HG03520 (cell line): ENCODE results near the gene SORL1-AS1.

Source experiments
- ATAC-seq: cut with Tn5 transposase; IDR thresholded peaks from one replicate; pipeline ENCODE4 v1.9.1; 2021; ENCODE audit warnings: mild to moderate bottlenecking, moderate library complexity; ENCODE audit not compliant: unreplicated experiment

Gene SORL1-AS1

DNA sequence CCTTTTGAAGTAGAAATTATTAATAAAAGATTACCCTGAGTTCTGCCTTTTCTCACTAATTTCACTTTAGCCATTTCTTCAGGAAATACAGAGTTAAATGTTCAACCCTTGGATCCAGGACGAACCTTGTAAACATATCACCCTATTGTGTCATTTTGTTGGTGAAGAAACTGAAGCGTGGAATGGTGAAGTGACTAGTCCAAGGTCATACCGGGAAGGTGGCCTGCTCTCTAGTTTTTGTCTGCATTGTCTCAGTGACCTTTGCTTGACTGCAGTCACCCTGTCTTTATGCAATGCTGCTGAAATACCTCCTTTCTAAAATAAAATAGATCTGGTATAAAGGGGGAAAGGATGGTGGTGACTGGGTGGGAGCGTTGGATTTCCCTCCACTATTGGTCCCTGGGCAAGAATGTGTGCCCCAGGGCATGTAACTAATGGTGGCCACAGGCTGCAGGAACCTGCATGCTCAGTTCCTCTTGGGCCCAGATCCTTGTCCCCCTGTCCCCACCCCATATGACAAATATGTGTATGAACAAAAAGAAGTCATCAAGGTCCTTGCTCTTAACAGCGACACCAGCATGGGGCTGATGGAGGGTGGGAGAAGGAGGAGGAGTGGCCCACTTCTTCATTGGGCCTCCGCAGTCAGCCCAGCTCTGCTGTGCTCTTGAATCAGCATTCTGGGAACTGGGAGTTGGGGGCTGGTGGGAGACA is 977 bp upstream of the SORL1-AS1 start:
- ATAC-seq, result no peak

- peak; percentile 42 for ATAC-seq
Observed at GRCh38 chr11:121451986-121452608, 670 bp downstream of the SORL1-AS1 start, which contains the start of gene SORL1. TSS of gene SORL1 (plus strand) at chr11:121452314. CDS start at chr11:121452332, 18 bp downstream.

- no peak for ATAC-seq
Observed at GRCh38 chr11:121451178-121451985, 1.4 kb downstream of the SORL1-AS1 start.

GRCh38 chr11:121450401-121450800 is 2.4 kb downstream of the SORL1-AS1 start:
- ATAC-seq, result no peak

DNA sequence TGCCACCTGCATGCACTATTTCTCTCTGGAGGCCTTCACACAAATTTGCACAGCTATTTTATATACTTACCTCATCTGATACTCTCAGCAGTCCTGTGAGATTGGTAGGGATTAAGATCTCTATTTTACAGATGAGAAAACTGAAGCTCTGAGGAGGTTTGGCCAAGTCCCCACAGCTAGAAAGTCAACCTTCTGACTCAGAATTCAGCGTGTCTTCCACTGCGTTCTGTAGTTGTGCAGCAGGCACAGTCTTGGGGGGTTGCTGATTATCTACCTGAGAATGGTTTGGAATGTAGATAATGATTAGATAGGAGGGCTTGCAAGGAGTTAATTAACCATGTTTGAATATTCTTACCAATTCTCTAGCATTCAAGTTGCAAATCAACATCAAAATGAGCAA is 3.1 kb downstream of the SORL1-AS1 start:
- no peak for ATAC-seq

GRCh38 chr11:121449123-121449522 is 3.6 kb downstream of the SORL1-AS1 start:
- no peak for ATAC-seq

GRCh38 chr11:121448431-121448941 is 4.3 kb downstream of the SORL1-AS1 start:
- ATAC-seq, result no peak

DNA sequence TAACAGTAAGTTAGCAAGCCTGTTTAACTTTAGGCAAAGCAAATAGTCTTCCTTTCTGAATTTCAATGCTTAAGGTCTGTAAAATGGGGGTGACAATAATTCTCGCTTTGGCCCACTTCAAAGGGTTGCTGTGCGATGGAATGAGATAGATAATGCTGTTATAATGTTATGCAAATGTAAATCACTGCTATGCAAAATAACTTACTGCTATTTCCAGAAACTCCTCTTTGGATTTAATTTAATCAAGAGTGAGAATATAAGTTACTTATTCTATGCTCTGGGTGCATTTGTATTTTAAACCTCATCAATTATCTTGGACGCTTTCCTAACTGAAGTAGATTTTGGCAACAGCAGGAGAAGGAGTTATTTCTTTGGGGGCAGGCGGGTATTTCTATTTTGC is 4.8 kb downstream of the SORL1-AS1 start:
- no peak for ATAC-seq

- no peak for ATAC-seq
Observed at GRCh38 chr11:121446752-121447156, 6.0 kb downstream of the SORL1-AS1 start.

- no peak for ATAC-seq
Observed at GRCh38 chr11:121445071-121445768, 7.5 kb downstream of the SORL1-AS1 start.

DNA sequence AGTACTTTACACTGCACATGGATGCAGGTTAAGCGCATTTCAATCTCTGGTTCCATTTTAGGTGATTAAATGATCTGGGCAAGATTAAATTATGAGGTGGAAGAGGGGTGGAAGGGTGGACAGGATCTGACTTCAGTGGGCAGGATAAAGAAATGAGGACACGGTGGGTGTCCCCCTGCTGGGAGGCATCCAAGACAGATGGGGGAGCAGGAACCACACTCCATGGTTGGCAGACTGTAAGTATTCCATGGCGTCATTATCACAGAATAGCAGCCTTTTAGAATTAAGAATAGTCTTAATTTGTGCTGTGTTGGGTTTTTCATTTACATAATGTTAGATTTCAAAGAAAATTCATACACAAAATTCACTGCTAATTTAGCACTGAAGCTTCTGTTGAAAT is 8.2 kb downstream of the SORL1-AS1 start:
- no peak for ATAC-seq

DNA sequence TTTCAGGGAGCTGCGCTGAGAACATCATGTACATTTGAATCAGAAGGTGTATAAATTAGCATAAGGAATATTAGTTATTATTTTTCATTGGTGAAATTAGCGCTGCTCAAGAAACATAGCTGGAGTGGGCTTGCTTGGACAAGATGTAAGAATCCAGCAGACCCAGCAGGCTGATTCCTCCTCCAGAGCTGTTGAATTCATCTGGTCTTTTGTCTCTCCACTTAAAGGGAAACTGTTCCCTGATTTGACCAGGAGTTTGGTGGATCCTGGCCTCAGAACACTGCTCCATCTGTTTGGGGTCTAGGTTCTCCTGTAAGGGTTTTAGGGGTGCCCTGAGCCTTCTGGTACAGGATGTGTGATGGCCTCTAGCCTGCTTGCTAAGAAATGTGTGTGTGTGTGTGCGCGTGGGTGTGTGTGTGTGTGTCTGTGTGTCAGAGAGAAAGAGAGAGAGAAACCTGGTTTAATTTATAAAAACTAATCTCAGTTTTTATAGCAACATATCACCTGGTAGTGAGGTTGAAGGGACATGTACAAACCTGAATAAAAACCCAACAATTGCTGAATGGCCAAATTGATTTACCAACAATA is 9.0 kb downstream of the SORL1-AS1 start:
- no peak for ATAC-seq

- no peak for ATAC-seq
Observed at GRCh38 chr11:121441521-121441920, 11.2 kb downstream of the SORL1-AS1 start.

DNA sequence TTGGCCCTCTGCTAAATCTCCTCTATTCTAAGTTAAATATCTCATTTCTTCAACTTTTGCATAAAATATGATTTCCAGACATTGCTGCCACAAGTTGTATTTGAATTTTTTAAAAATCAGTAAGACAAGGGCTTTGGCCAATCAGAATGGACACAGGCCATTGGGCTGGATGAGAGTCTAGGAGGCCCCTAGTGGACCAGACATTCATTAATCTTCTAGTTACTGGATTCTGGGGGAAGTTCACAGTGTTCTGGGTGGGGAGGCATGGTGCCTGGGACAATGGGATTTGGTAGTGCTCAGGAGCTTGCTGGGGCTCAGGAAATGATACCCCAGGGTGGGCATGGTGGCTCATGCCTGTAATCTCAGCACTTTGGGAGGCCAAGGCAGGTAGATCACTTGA is 13.0 kb downstream of the SORL1-AS1 start:
- no peak for ATAC-seq

DNA sequence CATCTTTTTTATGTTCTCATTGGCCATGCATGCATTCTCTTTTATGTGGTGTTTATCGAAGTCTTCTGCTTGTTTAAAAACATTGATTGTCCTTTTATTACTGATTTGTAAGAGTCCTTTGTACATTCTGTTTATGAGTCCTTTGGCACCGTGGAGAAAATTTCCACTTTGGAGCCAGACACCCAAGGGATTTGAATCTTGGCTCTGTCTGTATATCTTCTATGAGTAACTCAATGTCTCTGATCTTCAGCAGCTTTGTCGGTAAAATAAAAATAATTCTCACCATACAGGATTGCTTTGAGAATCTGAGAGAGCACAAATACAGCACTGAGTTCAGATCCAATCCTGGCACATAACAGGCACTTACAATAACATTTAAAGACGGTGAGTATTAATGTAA is 13.4 kb downstream of the SORL1-AS1 start:
- ATAC-seq, result no peak

DNA sequence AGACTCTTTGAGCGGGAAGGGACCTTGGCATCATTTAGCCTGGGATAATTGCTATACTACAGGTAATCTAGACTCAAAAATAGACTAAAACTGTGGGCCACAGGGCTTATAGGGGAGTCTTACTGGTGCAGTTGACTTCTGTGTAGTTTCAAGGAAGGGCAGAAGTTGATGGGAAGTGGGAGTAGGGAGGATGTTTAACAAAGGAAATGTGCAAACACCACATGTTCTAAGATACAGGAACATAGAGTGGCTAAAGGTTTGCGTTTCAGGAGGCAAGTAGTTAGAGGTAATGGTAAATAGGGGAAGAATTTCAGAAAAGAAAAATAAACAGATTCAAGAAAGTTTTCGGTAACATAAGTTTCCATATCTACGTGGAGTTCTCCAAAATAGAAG is 15.1 kb downstream of the SORL1-AS1 start:
- no peak for ATAC-seq

DNA sequence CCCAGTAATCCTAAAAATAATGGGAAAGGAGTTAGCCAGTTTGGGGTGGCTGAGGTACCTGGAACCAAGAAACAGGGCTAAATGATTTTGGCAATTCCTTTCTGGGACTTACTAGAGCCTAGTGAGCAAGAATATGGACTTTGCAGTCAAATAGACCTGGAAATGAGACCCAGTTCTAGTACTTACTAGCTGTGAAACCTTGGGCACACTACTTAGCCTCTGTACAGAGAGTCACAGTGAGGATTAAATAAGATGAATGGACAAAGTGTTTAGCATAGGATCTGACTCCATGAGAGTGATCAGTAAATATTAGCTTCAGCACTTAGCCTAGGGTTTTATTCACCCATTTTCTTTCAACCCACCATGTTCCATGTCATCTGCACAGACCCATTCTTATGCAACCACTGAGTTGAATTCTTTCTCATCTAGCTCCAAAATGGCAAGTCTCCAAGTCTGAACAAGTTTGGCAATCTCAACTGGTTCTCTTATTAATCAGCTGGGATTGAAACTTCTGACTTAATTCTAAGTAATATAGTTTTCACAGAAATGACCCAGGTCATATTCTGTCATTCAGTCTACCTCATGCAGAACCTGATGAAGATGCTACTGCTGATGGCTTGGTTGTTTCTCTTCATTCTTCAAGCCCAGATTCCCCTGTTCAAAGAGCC is 15.6 kb downstream of the SORL1-AS1 start:
- ATAC-seq, result no peak

GRCh38 chr11:121435551-121436511 is 16.9 kb downstream of the SORL1-AS1 start:
- no peak for ATAC-seq

DNA sequence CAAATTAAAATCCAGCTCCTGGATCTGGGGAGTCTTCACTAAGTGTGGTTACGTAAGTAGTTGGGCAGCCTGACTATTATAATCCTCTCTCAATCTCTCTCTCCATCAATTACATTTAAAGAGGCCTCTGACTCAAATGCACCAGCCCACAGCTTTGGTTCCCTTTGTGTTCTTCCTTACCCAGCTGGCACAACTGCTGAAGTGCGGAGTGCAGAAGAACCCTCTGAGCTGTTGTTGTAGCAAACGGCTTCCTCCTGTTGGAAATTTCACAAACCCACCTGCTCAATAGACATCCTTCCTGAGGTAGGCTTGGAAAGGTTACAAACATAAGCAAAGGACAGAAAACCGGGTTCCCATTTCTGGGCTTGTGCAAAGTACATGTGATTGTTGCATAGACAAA is 17.6 kb downstream of the SORL1-AS1 start:
- ATAC-seq, result no peak
